HG03457 (cell line): ENCODE measurements around the gene TRAPPC2.
"Not testable (repeated sequence)": the region's sequence is repeated elsewhere in the genome, so short reads cannot be mapped to it uniquely, and the experiment has no call there.

ENCODE experiments used
- ATAC-seq: cut with Tn5 transposase; IDR thresholded peaks from one replicate; pipeline ENCODE4 v1.9.1; 2021; ENCODE audit warnings: moderate number of reproducible peaks; ENCODE audit not compliant: unreplicated experiment

Gene TRAPPC2

DNA sequence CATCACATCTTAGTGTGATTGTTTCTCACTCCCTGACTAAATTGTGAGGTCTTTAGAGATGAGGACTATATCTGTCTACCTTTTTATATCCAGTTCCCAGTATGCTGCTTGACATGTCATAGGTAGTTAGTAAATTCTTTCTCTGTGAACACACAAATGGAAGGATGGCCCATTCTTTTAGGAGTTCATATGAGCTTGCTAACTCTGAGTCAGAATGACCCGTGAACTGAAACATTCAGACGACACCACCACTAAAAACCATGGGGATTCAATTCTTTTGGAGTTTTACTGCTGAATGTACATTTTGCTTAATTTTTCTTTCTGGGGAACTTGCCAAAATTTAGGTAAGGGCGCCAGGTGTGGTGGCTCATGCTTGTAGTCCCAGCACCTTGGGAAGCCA, 14.1 kb upstream of the TRAPPC2 start:
- ATAC-seq: no peak

DNA sequence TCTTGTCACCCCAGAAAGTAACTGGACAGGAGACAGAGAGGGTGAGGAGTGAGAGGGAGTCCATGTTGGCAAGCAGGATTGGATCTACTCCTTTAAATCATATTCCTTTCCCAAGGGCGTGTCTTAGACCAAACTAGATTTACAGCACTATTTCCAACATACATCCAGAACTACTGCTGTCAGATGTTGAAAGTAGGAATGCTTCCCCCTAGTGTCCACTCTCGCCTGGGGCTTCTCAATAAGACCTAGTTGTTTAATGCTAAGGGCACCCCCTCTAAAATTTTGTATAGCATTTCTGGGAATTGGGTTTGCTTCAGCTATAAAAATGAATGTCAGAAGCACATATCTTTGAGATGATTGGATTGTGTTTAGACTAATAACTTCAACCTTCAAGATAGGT, 13.4 kb upstream of the TRAPPC2 start:
- no peak for ATAC-seq

DNA sequence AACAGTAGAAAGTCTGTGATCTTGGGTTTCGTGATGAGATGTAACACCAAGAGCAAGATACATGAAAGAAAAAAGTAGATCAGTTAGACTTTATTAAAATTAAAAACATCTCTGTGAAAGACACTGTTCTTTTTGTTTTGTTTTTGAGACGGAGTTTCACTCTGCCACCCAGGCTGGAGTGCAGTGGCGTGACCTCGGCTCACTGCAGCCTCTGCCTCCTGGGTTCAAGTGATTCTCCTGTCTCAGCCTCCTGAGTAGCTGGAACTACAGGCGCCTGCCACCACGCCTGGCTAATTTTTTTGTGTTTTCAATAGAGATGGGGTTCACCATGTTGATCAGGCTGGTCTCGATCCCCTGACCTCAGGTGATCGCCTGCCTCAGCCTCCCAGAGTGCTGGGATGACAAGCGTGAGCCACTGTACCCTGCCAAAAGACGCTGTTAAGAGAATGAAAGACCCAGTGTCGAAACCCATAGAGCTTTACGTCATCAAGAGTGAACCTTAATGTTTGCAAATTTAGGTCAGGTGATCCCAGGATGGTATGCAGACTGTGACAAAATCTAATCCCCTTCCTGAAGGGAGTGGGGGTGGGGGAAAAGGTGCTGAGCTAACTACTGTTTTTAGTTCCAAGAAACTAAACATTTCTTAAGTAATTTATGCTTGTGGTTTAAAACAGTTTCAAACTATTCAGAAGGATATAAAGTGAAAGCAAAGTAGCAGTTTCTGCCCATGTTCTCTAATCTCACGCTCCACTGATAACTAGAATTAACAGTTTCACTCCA, 8.2 kb upstream of the TRAPPC2 start:
- ATAC-seq: peak; percentile 87

DNA sequence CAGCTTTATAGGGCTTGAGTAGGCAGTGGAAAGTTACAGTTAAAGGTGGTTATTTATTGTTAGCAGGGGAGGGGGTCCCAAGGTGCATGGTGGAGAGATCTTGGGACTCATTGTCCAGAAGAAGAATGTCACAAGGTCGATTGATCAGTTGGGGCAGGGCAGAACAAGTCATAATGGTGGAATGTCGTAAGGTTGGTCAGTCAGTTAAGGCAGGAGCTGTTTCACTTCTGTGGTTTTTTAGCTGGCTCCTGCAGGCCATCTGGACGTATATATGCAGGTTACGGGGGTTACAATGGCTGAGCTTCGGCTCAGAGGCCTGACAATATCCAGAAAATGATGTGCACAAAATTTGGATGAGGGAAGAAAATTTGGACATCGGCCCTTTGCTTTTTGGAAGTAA, 7.3 kb upstream of the TRAPPC2 start:
- no peak for ATAC-seq

DNA sequence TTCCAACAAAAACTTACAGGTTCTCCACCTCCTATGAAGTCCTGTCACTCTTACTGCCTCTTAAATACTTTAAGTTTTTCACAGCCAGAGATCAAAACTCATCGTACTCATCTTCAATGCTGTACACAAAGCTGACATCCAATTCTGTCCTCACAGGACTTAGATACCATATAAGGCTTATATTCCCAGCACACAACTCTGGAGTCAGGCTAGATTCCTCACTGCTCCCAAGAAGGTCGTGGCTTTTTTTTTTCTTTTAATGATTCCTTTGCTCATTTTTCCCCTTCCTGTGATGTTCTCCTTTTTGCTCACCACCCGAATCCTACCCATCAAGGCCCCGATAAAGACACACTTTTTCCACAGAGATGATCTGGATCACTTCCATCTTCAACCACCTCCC, 914 bp downstream of the TRAPPC2 start:
- ATAC-seq: no peak

DNA sequence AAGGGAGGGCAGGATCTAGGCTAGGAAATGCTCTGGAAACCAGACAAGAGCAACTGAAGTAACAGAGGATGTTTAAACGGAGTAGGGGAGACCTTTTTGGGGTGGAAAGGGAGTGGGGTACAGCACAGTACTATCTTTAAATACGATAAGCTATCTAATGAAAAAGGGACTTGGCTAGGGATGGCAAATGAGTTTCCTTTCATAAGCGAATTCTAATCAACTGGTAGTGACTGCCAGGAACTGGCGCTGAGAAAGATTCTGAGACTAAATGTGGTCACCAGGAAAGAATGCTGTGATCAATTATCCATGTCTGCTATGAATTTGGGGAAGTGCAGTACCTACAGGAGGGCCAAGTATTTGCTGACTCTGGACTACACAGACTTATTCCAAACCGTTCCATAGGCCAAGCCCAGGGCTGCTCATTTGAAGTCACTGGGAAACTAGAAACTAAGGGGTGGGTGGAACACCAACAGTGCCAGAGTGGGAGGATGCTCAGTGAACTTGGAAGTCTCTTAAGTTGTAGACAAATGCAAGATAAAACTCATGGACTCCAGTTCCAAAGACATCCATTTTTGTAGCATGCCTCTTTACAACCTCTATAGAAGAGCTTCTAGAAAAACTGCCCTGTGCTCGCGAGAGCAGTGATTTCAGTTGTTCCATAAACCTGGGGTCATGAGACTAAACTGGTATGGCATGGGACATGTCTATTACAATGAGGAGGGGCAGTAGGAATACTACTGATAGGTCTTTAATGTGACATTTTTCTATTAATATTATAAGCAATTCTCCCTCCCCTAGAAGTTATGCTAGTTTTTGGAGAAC, 2.0 kb downstream of the TRAPPC2 start:
- ATAC-seq: no peak

DNA sequence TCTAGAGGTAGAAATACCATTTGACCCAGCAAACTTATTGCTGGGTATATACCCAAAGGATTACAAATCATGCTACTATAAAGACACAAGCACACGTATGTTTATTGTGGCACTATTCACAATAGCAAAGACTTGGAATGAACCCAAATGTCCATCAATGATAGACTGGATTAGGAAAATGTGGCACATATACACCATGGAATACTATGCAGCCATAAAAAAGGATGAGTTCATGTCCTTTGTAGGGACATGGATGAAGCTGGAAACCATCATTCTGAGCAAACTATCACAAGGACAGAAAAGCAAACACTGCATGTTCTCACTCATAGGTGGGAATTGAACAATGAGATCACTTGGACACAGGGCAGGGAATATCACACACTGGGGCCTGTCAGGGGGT, 3.9 kb downstream of the TRAPPC2 start:
- not testable (repeated sequence) for ATAC-seq

DNA sequence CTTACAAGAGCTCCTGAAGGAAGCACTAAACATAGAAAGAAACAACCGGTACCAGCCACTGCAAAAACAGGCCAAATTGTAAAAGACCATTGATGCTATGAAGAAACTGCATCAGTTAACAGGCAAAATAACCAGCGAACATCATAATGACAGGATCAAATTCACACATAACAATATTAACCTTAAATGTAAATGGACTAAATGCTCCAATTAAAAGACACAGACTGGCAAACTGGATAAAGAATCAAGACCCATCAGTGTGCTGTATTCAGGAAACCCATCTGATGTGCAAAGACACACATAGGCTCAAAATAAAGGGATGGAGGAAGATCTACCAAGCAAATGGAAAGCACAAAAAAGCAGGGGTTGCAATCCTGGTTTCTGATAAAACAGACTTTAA, 7.8 kb downstream of the TRAPPC2 start:
- not testable (repeated sequence) for ATAC-seq

DNA sequence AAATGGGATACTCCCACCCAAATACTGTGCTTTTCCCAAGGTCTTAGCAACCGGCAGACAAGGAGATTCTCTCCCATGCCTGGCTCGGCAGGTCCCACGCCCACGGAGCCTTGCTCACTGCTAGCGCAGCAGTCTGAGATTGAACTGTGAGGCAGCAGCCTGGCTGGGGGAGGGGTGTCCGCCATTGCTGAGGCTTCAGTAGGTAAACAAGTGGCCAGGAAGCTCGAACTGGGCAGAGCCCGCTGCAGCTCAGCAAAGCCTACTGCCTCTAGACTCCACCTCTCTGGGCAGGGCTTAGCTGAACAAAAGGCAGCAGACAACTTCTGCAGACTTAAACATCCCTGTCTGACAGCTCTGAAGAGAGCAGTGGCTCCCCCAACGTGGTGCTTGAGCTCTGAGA, 9.5 kb downstream of the TRAPPC2 start:
- not testable (repeated sequence) for ATAC-seq

DNA sequence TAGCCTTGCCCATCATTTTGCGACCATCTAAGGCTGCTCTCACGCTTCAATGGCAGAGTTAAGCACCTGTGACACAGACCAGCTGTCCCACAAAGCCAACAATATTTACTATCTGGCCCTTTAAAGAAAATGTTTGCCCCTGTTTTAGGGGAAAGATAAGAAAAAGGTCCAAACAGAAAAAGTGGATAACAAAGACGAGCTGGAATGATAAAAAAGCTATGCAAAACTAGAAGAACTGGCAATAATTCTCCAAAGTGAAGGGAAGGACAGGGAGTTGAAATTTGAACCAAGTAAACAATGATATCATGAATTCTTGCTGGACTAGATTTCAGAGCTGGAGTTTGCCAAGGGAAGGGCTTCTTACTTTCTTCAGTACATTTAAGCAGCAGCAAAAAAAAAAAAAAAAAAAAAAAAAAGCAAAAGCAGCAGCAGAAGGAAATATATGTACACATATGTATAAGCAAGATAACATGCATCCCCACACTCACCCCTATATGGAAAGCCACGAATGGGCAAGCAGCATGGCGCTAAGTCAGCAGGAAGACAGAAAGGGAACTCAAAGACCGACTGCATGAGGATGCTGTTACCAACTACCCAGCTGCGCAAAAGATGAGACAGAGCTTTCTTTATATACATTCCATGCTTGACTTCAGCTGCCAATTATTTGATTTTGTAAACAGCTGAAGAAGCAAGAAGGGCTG, 12.5 kb downstream of the TRAPPC2 start:
- ATAC-seq: no peak

DNA sequence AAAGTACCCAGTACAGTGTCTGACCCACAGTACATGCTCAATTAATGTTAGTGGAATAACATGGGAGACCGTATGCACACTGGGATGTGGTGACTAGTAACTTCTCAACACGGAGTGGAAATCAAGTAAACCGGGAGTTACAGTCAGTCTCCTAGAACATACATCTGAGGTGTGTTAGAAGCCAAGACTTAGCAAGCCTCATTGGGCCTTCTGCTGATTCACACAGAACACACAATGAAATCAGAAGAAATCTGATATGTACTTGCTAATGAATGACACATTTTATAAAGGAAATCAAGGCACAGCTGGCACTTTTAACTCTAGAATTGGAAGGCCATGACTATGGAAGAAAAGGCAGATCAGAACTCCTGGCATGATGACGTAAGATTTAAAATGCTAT, 13.0 kb downstream of the TRAPPC2 start:
- ATAC-seq: no peak

DNA sequence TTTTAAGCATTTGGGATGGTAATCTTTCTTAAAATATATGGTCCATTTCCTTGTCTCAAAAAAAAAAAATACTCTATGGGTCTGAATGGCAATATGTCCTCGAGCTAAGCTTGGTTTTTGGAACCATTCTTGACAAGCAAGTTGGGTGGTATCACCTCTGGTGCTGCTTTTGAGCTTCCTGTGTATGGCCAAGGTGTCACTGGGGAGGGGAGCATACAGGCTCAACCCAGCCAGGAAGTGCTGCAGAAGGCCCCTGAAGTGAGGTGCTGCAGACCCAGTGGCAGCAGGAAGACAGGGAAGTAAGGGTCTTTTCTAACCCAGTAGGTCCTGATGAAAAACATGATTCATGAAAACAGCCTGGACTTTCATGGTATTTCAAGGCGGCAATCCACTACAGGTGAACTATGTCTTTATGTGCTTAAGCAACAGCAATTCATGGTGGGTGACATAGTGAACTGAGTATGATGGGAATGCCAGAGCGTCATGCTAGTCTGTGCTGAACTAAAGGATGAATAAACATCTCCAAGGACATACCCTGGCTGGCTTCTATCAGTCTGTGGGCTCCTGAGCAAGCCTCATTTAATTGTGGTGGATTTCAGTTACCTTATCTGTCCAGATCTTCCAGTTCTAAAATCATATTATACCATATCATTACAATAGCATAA, 15.1 kb downstream of the TRAPPC2 start:
- ATAC-seq: no peak

DNA sequence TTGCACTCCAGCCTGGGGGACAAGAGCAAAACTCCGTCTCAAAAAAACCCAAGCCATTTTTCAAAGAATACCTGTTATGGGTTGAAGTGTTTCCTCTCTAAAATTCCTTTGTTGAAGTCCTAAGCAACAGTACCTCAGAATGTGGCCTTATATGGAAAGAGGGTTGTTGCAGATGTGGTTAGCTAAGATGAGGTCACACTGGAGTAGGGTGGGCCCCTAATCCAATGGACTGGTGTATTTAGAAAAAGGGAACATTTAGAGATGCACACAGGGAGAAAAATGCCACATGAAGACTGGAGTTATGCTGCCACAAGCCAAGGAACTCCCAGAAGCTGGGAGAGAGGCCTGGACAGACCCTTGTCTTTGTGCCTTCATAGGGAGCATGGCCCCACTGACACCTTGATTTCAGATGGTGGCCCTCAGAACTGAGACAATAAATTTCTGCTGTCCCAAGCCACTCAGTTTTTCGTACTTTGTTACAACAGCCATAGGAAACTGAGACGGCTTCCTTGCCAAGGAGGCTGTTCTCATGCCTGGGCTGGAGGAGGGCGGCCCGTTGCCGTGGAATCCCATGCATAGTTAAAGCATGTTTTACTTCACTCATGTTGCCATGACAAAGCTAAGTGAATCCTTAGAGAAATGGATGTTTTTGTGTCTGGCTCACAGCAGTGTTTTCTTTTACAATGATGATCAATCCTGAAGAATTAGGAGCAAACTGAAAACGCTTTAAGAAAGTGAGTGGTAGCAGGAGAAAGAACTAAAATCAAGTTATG, 16.5 kb downstream of the TRAPPC2 start:
- no peak for ATAC-seq

DNA sequence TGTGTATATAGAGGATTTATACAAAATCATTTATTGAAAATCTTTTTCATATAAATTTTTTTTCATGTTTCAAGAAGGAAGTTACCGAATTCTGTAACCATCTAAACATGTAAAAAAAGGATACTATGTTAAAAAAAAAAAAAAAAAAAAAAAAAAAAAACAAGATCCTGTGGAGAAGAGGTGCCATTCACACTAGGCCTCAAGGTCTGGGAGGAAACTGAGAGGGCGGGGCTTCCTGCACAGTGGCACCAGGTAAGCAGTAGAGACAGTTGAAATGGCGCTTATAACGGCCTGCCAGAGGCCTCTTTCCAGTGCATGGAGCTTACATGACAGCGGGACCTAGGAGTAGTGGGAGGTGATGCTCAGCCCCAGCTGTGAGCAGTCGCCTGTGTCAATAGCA, 17.5 kb downstream of the TRAPPC2 start:
- no peak for ATAC-seq

DNA sequence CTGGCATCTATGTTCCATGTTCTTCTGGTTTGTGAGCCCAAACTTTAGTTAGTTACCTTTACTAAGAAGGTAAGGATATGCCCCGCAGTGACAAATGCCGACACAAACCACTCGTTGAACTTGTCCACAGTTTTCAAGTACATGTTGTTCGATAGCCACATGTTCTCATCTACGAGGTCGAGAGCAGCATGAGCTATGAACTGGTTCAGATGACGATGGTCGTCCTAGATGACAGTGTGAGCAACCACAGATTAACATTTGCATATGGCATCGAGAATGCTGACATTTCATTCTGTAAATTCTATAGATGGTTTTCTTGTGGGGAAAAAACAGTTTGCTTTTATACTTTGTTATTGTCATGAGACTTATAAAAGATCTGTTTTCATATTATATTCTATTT, 18.0 kb downstream of the TRAPPC2 start:
- no peak for ATAC-seq

DNA sequence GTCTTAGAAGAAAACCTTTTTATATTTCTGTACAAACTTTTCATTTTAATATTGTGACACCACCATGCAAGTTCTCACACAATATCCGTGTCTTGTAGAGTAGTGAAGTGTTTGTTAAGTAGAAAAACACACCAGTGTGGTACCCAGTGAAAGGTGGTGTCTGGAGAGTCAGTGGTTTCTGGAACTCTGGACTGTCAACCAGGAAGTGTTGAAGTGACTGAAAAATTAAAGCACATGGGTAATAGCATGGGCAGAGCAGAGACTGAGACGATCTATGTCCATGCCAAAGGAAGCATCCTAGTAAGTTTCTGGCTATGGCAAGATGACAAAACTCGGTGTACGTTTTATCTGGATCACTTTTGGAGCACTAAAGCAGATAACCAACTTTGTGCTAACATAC, 23.3 kb downstream of the TRAPPC2 start:
- ATAC-seq: no peak

DNA sequence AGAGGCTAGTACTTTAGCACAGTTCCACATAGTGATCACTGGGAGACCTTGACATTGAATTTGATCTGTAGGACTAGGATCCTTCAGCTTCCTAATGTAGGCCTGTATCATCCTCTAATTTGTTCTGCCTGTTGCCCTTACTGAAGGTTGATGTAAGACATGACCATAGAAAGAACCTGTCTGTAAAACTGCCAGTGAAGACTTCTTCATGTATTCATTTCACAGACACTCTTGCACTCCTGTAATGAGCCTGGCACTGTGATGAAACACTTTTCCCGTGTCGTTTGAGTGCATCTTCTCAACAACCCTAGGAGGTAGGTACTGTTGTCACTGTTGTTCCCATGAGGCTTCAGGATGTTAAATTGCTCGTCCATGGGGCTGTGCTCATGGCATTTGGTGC, 30.8 kb downstream of the TRAPPC2 start:
- ATAC-seq: no peak

DNA sequence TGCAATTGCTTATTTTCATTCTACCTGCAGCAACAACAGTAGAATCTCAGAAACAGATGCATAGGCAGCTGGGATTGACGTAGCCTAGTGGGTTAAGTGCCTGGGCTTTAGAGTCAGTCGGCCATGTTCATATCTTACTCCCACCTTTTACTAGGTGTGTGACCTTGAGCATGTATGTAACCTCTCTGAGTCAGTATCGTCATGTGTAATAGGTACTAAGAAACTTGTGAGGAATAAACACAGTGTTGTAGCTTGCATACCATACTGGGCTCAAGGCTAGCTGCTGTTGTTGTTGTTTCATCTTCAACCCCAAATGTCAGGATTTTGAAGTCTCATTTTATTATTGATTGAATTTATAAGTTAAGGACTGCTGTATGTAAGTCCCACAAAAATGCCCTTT, 31.3 kb downstream of the TRAPPC2 start:
- no peak for ATAC-seq

DNA sequence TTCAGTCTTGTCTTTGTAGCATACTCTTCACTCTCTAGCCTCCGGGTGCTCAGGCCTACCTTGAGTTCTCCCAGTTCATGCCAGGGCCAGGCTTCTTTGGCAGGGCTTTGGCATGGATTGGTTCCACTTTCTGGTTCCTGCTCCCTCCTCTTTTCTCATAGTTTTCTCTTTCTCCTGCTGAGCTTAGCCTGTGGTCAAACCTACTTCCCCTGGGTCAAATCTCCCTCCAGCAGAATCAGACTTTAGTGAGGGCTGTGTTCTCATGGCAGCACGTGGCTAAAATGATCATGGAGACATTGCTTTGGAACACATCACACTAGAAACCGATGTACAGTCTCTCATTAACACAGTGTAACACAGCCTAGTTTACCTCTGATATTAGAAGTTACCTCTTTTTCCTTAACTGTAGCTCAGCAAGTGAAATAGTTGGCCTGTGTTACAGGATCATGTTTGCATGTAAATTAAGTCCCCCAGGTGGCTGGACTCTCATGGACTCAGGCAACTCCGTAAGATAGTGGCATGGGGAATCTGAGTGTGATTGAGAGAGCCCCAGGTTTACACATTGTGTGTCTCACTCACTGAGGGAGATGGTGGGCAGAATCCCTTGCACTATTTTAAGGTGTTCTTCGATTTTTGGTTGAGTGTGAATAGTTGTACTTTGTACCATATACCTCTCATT, 32.2 kb downstream of the TRAPPC2 start:
- ATAC-seq: no peak

DNA sequence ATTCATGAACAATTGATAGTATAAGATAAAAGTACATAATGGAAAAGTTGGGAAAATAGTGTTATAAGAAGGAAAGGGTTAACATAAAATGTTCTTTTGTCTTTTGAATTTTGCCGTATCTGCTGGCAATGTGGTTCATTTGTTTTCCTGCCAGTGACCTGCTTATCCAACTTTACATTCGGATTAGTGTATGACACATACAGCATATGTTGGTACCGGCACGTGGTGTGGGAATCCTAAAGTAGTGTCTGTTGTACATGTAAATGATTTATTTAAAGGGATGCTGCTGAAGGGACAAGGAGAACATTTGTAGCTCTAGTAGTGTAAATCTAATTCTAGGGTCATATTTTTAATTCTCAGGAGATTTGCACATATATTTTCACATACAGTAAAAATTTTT, 34.0 kb downstream of the TRAPPC2 start:
- no peak for ATAC-seq
